Right renal cortex interstitium (tissue), 3 donors: ENCODE measurements around the gene NEK8. TPM values are rescaled to one million over a fixed set of nuclear protein-coding genes. Genes with fewer than 3 reads are reported as not detected.
"Not testable (repeated sequence)": the region's sequence is repeated elsewhere in the genome, so short reads cannot be mapped to it uniquely, and the experiment has no call there.

Source experiments
- DNase-seq, 3 donors: peaks; one replicate each; pipeline ENCODE4 v3.0.0-alpha.2; 2013; ENCODE audit warnings: low read depth in 3 of 3, low spot score in 2 of 3
- polyA plus RNA-seq, 3 donors: library from polyadenylated mRNA; unstranded; fragments of 120-200 nt; gene quantifications; one replicate each; pipeline ENCODE4 v1.2.1, GENCODE V29; 2013; ENCODE audit not compliant: insufficient read length in 3 of 3

NEK8 gene
- polyA plus RNA-seq, 3 donors: 6.3 to 7.9 (median 7.1) TPM

GRCh38 chr17:28707339-28707720, 21.3 kb upstream of the NEK8 start:
- DNase-seq: no peak

DNA sequence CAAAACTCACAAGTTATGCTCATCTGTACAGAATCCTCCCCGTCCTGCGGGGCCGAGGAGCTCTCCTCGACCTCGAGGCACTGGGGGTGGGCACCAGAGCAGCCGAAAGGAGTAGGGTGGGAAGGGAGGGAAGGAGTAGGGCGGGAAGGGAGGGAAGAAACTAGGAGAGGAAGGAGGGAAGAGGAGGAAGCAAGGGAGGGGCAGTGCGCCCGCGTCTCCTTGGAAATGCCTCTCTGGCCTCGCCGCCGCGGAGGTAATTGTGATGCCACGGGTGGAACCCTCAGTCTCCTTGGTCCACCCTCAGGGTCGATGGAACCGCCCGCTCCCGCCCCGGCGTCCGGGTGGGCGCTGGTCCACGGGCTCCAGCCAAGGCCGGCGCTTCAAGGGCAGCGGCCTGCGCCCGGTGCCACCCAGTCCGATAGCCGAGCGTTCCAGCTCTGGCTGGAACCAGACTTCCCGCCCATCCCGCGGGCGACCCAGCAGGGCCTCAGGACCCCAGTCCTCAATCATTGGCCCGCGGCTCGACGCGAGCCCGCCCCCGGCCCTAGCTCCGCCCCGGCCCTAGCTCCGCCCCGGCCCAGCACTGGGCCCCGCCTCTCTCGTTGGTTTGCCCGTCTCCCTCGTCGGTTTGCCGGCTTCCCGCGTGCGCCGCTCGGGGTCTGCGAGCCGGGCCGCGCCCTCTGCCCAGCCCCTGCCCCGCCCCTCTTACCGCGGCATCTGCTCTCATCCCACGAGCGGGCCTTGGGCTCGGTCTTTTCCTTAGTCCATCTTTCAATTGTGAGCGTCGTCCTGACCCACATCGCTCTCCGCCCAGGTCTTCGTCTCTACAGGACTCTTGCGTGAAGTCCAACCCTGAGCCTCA, 17.5 kb upstream of the NEK8 start:
- peak; percentile 70 to 85 (median 84) for DNase-seq

DNA sequence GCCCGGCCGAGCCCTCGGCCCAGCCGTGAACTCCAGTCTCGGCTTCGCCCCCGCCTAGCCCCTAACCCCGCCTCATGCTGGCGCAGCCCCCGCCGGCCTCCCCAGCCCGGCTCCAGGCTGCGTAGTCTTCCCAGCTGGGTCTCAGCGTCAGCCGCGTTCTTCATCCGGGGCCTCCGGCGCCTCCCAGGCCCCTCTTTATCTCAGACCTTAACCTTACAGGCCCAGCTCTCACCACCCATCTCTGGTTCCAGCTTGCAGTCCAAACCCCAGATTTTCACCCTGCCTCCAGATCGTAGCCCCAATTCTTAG, 16.9 kb upstream of the NEK8 start, which contains the start of gene PROCA1:
Gene PROCA1, minus strand, starts transcription at position 166 of the 309 bp plus-strand sequence. CDS start 228 bp downstream, outside the sequence.
- DNase-seq: no peak

GRCh38 chr17:28712032-28712704, 16.4 kb upstream of the NEK8 start:
- no peak for DNase-seq

GRCh38 chr17:28712705-28713415, 15.7 kb upstream of the NEK8 start:
- no peak for DNase-seq

DNA sequence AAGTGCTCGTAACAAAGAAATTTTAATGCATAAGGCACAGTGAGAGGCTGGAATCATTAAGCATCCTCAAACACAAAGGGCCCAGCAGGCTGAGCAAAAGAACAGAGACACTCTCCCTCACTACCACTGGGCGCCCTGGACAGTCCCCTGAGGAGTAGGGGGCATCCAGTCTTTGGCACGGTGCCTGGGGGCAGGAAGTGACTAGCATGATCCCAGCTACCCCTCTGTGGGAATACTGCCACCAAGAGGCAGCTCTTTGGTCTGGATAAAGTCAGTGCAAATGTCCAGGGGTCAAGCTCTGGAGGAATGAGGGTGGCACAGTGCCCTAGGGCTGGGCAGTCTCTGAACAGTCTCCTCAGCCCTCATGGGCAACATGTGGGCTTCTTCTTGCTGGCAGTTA, 14.3 kb upstream of the NEK8 start:
- DNase-seq: no peak

- DNase-seq: no peak
These were observed 13.4 kb upstream of the NEK8 start for GRCh38 chr17:28715217-28715616.

DNA sequence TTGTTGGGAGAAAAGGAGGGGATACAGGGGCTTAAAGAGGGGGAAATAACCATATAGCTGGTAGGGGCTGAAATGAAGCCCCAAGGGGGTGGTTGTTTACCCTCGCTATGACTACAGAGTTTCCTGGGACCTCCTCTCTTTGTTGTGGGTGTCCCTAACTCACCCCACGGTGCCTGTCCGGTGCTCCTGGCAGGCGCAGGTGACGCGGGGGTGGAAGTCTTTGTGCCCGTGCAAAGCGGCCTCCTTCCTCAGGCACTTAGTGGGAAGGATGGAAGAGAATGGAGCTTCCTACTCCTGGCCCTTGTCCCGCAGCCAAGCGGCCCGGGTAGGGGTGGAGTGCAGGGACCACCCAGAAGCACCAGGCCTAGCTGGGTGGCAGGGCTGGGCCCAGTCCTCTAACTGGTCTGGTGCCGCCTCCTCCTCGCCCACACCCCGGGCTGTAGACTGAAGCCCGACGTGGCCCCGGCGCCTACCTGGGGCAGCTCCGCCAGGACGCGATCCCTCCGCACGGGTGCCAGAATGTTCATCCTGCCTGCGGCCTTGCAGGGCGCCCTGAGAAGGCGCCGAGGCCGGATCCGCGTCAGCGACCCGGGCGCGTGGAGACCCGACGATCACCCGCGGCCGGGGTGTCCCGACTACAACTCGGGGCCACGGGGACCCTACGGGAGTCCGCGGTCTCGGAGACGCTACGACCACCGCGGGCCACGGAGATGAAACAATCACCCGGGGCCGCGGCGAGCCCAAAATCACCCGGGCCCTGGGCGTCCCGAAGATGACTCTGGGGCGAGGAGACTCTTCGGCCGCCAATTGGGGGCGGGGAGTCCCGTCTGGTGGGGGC, 11.6 kb upstream of the NEK8 start:
- DNase-seq: no peak

GRCh38 chr17:28717578-28718332, 10.8 kb upstream of the NEK8 start, which contains the start of gene RAB34:
TSS of gene RAB34 (minus strand) at chr17:28717868. CDS start at chr17:28717266, 602 bp downstream.
- DNase-seq: peak; percentile 71 to 87 (median 82)

DNA sequence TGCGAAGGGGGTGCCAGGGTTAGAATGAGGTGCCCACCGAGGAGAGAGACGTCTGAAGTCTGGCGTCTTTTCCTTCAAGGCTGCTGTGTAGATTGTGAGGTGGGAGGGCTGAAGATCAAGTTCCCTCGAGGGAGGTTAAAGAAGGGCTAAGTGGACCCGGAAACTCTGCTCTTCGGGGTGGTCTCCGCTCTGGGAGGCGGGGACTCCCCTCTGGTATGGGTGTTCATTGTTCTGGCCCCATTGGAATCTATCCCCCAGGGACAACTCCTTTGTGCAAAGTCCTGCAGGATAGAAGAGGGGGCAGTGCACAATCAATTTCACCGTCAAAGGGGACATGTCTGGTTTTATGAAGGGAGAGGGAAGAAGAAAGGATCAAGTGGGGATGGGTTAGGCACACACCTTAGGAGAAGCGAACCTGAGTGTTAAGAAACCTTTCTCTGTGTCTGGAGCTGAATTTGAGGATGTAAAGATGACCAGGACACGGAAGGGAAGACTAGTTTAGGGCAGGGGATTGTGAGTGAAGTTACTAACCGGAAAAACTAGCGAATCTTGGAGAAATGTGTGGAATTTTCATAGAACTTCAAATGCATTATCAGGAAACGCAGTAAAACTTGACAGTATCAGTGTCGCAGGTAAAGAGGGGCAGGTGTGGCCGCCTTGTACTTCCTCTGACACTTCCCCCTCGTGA, 10.1 kb upstream of the NEK8 start:
- peak in 2 of 3 donors; percentile 45 to 54 for DNase-seq

DNA sequence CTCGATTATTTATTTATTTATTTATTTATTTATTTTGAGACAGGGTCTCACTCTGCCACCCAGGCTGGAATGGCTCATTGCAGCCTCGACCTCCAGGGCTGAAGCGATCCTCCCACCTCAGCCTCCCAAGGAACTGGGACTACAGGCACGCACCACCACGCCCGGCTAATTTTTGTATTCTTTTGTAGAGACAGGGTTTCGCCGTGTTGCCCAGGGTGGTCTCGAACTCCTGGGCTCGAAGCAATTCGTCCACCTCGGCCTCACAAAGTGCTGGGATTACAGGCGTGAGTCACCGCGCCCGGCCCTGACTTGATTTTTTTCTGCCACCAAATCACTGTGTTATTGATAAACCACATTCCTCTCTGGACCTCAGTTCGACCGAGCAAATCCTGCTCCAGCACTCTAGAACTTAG, 9.6 kb upstream of the NEK8 start:
- no peak for DNase-seq

GRCh38 chr17:28720247-28720996, 8.2 kb upstream of the NEK8 start:
- no peak for DNase-seq

DNA sequence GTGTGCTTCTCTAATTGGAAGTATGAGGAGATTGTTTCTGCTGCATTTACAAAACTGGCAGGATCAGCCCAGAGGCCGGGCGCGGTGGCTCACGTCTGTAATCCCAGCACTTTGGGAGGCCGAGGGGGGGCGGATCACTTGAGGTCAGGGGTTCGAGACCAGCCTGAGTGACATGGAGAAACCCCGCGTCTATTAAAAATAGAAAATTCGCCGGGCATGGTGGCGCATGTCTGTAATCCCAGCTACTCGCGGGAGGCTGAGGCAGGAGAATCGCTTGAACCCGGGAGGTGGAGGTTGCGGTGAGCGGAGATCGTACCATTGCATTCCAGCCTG, 7.6 kb upstream of the NEK8 start:
- not testable (repeated sequence) for DNase-seq

GRCh38 chr17:28722417-28723158, 6.0 kb upstream of the NEK8 start:
- DNase-seq: no peak

- DNase-seq: no peak
These were observed 5.3 kb upstream of the NEK8 start for GRCh38 chr17:28723159-28723835.

DNA sequence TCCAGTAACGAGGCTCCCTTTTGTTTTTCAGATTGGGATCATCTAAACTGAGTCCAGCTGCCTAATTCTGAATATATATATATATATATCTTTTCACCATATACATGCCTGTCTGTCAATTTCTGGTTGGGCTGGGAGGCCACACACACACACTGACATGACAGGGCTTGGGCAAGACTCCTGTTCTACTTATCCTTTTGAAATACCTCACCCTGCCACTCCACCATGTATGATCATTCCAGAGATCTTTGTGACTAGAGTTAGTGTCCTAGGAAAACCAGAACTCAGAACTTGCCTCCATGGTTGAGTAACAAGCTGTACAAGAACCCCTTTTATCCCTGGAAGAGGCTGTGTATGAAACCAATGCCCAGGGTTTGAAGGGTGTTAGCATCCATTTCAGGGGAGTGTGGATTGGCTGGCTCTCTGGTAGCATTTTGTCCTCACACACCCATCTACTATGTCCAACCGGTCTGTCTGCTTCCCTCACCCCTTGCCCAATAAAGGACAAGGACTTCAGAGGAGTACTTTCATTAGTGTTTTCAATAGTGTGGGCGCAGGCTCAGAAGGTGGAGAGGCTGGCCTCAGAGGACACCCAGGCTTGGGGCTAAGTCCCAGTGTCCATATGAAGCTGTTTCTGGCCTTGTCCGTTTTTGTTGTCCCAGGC, 4.6 kb upstream of the NEK8 start:
- not testable (repeated sequence) for DNase-seq
